HEK293T (cell line): ENCODE results near the gene FNDC3A.

Experiments
- CTBP1 ChIP-seq: fragments of 450-650 bp; IDR thresholded peaks from 2 replicates; pipeline ENCODE4 v1.6.1; 2016; ENCODE audit warnings: borderline replicate concordance
- FOXK2 ChIP-seq: fragments of 450-650 bp; IDR thresholded peaks from 2 replicates; pipeline ENCODE4 v1.6.1; 2016; ENCODE audit warnings: mild to moderate bottlenecking
- LEF1 ChIP-seq: fragments of 450-650 bp; IDR thresholded peaks from 2 replicates; pipeline ENCODE4 v1.6.1; 2017; ENCODE audit warnings: mild to moderate bottlenecking, borderline replicate concordance
- PKNOX1 ChIP-seq: fragments of 450-650 bp; IDR thresholded peaks from 2 replicates; pipeline ENCODE4 v1.6.1; 2016

- TF ChIP-seq LEF1 (no peak), PKNOX1 (no peak), CTBP1 (no peak), FOXK2 (no peak)
Measured at GRCh38 chr13:49185264-49185663, 209.6 kb downstream of the FNDC3A start.
